NB4 (cell line): ENCODE data around the gene LTB4R.
"Not testable (repeated sequence)": the region's sequence is repeated elsewhere in the genome, so short reads cannot be mapped to it uniquely, and the experiment has no call there.

Source experiments
- DNase-seq: peaks from one replicate; pipeline ENCODE4 v3.0.0; 2010; ENCODE audit warnings: low read depth
- H3K4me3 ChIP-seq: one replicate; pipeline ENCODE4 v1.5.1; 2011; ENCODE audit warnings: mild to moderate bottlenecking, low read depth, low read length, moderate library complexity
- MYC ChIP-seq: IDR thresholded peaks from 2 replicates; pipeline ENCODE4 v1.6.1; 2011; ENCODE audit warnings: low read depth, low read length
- POLR2A ChIP-seq: IDR thresholded peaks from 2 replicates; pipeline ENCODE4 v1.6.1; 2011; ENCODE audit warnings: mild to moderate bottlenecking; ENCODE audit not compliant: insufficient read length; ENCODE audit errors: extremely low read depth
- TF ChIP-seq, protein P1 (sequence below): IDR thresholded peaks from one replicate; pipeline ENCODE4 v1.5.1; 2012; ENCODE audit warnings: low read depth, low read length
- TF ChIP-seq, protein P2 (sequence below): IDR thresholded peaks from 2 replicates; pipeline ENCODE4 v1.6.1; 2011; ENCODE audit warnings: low read depth, low read length

The LTB4R gene

DNA sequence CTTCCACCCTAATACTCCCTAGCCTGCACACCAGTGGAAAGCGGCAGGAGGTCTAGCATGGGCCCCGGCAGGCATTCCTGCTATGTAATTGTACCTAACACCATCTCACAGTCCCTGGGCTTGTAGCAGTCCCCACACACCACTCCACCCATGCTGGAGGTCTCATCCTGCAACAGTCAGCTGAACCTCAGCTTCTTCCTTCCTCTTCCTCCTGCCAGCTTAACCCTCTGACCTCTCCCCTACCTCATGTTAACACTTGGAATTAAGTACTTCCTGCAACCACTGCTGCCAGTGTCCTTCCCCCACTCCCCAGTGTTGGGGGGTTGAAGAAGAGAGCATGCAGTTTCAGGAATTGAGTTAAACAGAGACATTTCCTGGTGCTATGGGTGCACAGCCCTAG is 16.0 kb downstream of the LTB4R start:
- DNase-seq, result peak; percentile 54
- TF ChIP-seq, protein P1, sequence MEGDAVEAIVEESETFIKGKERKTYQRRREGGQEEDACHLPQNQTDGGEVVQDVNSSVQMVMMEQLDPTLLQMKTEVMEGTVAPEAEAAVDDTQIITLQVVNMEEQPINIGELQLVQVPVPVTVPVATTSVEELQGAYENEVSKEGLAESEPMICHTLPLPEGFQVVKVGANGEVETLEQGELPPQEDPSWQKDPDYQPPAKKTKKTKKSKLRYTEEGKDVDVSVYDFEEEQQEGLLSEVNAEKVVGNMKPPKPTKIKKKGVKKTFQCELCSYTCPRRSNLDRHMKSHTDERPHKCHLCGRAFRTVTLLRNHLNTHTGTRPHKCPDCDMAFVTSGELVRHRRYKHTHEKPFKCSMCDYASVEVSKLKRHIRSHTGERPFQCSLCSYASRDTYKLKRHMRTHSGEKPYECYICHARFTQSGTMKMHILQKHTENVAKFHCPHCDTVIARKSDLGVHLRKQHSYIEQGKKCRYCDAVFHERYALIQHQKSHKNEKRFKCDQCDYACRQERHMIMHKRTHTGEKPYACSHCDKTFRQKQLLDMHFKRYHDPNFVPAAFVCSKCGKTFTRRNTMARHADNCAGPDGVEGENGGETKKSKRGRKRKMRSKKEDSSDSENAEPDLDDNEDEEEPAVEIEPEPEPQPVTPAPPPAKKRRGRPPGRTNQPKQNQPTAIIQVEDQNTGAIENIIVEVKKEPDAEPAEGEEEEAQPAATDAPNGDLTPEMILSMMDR, result no peak
- TF ChIP-seq POLR2A (no peak), MYC (no peak)
- TF ChIP-seq, protein P2, sequence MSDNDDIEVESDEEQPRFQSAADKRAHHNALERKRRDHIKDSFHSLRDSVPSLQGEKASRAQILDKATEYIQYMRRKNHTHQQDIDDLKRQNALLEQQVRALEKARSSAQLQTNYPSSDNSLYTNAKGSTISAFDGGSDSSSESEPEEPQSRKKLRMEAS, result no peak
- no peak overlapping the region for H3K4me3 ChIP-seq

DNA sequence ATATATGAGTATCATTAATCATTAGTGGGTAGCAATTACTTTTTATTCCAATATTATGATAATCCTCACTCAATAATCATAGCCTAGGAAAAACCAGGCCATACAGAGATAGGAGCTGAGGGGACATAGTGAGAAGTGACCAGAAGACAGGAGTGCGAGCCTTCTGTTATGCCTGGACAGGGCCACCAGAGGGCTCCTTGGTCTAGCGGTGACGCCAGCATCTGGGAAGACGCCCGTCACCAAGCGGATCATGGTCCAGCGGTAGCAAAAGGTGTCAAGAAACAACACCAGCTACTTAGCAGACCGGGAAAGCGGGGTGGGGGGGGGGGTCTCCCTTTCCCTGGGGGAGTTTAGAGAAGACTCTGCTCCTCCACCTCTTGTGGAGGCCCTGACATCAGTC is 16.6 kb downstream of the LTB4R start:
- DNase-seq, result peak; percentile 32
- not testable (repeated sequence) for H3K4me3 ChIP-seq

DNA sequence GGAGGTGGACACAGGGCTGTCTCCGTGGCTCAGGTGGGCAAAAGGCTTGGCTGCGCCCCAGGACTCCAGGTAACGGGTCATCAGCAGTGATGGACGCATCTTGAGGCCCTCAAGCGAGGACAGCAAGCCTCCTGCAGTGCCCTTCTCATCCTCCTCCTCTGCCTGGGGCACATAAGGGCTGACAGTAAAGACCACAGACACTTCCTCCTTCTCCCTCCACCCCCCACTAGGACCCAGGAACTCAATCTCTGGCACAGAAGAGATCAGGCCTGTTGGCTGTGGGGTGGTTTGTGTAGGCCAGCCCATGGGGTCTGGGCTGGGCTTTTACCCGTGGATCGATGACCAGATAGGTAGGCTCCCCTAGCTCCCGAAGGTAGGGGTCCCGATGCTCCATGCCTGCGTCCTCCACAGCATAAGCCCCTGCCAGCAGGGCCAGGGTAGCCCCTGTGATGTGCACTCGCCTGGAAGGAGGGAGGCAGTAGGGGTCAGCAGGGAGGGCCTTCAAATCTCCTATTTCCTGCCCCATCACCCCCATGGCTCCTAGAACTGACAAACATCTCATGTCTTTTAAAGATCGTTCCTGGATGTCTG is 17.9 kb downstream of the LTB4R start:
- DNase-seq, result peak; percentile 54
- no peak overlapping the region for H3K4me3 ChIP-seq
- TF ChIP-seq, protein P1, result no peak
- TF ChIP-seq POLR2A (no peak), MYC (no peak)
- TF ChIP-seq, protein P2, result no peak

DNA sequence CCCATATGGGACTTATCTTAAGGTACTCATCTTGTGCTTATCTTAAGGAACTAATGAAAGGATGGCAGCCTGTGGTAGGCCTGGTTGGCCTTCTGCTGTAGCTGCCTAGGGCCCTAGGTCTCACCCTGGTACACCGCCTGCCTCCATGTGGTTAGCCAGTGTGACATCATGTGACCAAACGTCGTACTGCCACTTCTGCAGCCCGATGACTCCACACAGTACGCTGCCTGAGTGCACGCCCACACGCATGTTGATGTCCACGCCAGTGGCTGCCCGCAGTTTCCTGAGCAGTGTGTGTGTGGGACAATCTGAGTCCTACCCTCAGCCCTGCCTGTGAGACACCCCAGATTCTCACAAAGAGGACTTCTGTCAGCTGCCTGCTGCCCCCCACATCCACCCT is 18.4 kb downstream of the LTB4R start:
- no peak overlapping the region for H3K4me3 ChIP-seq
- peak; percentile 53 for DNase-seq
- TF ChIP-seq, protein P2, result 0 out of 2 replicates have a peak, but pooled peaks have one; percentile 19
- TF ChIP-seq MYC, result no peak
- TF ChIP-seq, protein P1, result no peak

DNA sequence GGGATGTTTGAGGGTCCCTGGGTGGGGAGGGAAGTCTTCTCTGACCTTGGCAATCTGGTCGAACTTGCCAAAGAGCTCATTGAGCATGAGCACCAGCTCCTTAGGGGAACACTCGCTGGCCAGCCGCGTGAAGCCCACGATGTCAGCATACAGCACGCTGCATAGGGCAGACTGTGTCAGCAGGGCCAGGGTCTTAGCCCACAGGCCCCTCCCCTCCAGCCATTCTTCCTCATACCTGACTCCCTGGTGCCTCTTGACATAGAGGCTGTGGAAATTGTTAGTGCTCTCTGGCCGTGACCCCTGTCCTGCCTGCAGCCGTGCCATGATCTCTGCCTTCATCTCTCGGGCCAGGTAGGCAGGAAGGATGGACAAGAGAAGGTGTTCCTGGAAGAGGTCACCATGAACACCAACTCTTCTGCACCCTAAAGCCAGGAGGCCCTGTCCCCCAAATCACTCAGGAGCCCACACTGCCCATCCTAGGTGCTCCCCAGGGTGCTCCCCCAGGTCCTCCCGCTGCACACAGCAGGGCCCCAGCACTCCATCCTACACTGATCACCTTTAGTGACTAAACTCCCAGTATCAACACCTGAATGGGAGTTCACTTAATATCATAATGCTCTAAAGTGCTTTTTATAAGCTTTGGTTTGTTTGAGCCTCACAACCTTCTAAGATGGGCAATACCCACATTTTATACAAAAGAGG is 19.8 kb downstream of the LTB4R start:
- no peak overlapping the region for H3K4me3 ChIP-seq
- no peak for DNase-seq
- TF ChIP-seq, protein P1, result no peak
- TF ChIP-seq POLR2A, result no peak
- TF ChIP-seq, protein P2, result no peak
- TF ChIP-seq MYC, result no peak

DNA sequence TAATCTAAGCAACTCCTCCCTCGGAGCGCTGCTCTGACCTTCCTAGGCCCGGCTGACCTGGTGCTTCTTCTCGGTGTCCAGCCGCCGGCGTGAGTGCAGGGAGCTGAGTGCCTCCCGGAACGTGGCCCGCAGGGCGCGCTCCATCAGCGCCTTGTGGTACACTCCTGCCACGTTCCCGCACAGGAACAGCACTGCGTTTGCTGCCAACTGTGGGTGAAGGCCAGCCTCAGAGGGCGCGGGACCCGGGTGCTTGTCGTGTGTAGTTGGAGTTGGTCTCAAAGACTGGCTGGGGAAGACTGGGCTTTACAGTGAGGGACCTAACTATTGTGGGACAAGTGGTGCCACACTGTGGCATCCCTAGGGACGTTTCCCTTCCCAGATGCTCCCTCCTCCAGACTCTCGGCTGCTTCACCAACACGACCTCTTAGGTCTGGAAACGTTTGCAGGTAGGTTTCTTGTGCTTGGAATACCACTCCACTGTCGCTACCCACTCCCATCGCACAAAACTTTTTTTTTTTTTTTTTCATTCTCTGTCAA is 20.5 kb downstream of the LTB4R start:
- TF ChIP-seq MYC, result no peak
- TF ChIP-seq, protein P1, result no peak
- TF ChIP-seq, protein P2, result no peak
- TF ChIP-seq POLR2A, result no peak
- peak; percentile 51 for DNase-seq
- H3K4me3 ChIP-seq, result no peak overlapping the region
